Measurements from ENCODE around the gene S1PR3. TPM values are rescaled to one million over a fixed set of nuclear protein-coding genes. Genes with fewer than 3 reads are reported as not detected.

Gene S1PR3
- total and polyA plus RNA-seq, 12 donors = 10.0 to 108 (median 61.6) TPM

DNA sequence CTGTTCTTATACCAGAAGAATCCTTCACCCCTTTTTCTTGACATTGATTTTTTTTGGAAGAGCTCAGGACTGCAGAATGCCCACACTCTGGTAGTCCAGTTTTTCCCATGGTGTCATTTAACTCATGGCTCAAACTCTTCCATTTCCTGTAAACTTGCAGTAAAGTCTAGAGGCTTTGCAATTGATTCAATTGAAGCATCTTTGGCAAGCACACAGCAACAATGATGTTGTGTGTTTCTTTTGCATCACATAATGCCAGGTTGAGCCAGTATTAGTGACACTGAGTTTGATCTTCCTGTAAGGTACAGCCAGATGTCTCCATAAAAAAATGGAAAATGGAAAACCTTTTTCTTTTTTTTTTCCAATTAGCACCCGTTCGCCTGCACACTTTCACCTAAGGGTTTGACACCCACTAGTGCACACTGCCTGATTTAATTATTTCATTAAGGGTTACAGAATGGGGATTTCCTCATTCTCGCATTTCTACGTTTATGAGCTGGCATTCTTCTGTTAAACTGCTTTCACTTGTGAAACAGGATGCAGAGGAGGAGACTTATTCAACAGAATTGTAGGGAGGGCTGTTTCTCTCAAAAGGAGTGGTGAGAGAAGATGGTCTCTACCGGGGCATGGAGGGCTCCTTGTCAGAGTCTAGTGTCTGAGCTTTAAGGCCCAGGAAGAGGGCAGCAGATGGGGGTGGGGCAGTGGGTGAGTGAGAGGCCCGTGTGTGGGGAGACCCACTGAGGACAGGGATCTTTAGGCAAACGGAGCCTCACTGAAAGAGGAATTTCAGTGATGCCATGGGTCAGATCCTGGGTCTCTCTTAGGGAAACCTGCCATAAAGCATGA, 2.2 kb upstream of the S1PR3 start:
- H3K27ac ChIP-seq = peak overlapping the region in 1 of 5 donors; percentile 66
- TF ChIP-seq CTCF (IDR thresholded peaks at IDR 0.05) = no peak
- TF ChIP-seq POLR2A (IDR thresholded peaks at IDR 0.05) = no peak
- H3K27me3 ChIP-seq = peaks cover 6% of the 10 kb centered on the region
- no peaks in the 10 kb centered on the region for H3K36me3 ChIP-seq (replicated peaks in 1 of 2)
- 49 to 56% (median 51%) methylated on average over 7 of the region's 7 CpGs for WGBS, 4 donors
- H3K9me3 ChIP-seq (replicated peaks in 1 of 3) = no peaks in the 10 kb centered on the region
- peaks cover 8 to 22% of the 10 kb centered on the region in 2 donors for H3K4me1 ChIP-seq (replicated peaks in 1 of 2)
- intact Hi-C loops (cut with DNase I) = no loop called here
- no peak overlapping the region for H3K4me3 ChIP-seq
- no peak for DNase-seq

- no peaks in the 10 kb centered on the region for H3K36me3 ChIP-seq (replicated peaks in 1 of 2)
- peak overlapping the region in 1 of 5 donors; percentile 66 for H3K27ac ChIP-seq
- H3K4me1 ChIP-seq (replicated peaks in 1 of 2) = peaks cover 13 to 32% of the 10 kb centered on the region in 2 donors
- no peaks in the 10 kb centered on the region for H3K9me3 ChIP-seq (replicated peaks in 1 of 3)
- 84 to 87% (median 86%) methylated on average over 21 to 25 of the region's 25 CpGs for WGBS, 4 donors
- TF ChIP-seq POLR2A (IDR thresholded peaks at IDR 0.05) = no peak
- no peak for TF ChIP-seq CTCF (IDR thresholded peaks at IDR 0.05)
- H3K4me3 ChIP-seq = peak overlapping the region in 1 of 4 donors; percentile 88
- intact Hi-C loops (cut with DNase I) = no loop called here
- H3K27me3 ChIP-seq = peaks cover 6% of the 10 kb centered on the region
- DNase-seq = peak in 1 of 7 donors; percentile 18
These were observed 1.1 kb upstream of the S1PR3 start for GRCh38 chr9:88990041-88990728.

DNA sequence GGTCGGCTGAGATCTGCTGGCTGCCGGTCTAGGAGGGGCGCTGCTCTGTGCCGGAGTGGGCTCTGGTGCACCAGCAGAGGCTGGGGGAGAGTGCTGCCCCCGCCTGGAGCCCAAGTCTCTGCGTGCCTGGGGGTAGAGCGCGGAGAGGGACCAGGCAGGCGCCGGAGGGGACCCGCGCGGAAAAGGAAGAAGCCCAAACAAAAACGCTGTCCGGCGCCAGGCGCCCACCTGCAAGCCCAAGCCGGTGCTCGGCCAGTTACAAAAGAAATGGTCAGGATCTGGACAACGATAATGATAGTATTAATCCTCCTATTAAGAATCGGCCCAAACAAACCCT, 571 bp upstream of the S1PR3 start:
- H3K4me1 ChIP-seq (replicated peaks in 1 of 2) = peaks cover 13 to 37% of the 10 kb centered on the region in 2 donors
- 28 to 53% (median 36%) methylated on average over 18 to 21 of the region's 21 CpGs for WGBS, 4 donors
- H3K36me3 ChIP-seq (replicated peaks in 1 of 2) = no peaks in the 10 kb centered on the region
- intact Hi-C loops (cut with DNase I) = no loop called here
- H3K27ac ChIP-seq = peak overlapping the region in 2 of 5 donors; percentile 14 to 93
- peak in 2 of 7 donors; percentile 19 to 64 for DNase-seq
- no peak for TF ChIP-seq POLR2A (IDR thresholded peaks at IDR 0.05)
- no peak for TF ChIP-seq CTCF (IDR thresholded peaks at IDR 0.05)
- no peaks in the 10 kb centered on the region for H3K9me3 ChIP-seq (replicated peaks in 1 of 3)
- H3K27me3 ChIP-seq = peaks cover 6% of the 10 kb centered on the region
- peak overlapping the region in 2 of 4 donors; percentile 88 to 90 for H3K4me3 ChIP-seq

GRCh38 chr9:88992556-88992955, 1.3 kb downstream of the S1PR3 start:
- WGBS, 4 donors = 61 to 82% (median 66%) methylated on average over 4 of the region's 4 CpGs
- H3K27me3 ChIP-seq = peaks cover 6% of the 10 kb centered on the region
- H3K4me1 ChIP-seq (replicated peaks in 1 of 2) = peaks cover 13 to 45% of the 10 kb centered on the region in 2 donors
- TF ChIP-seq CTCF (IDR thresholded peaks at IDR 0.05) = no peak
- H3K9me3 ChIP-seq (replicated peaks in 1 of 3) = no peaks in the 10 kb centered on the region
- peak overlapping the region in 2 of 4 donors; percentile 88 to 90 for H3K4me3 ChIP-seq
- peak in 2 of 7 donors; percentile 17 to 46 for DNase-seq
- intact Hi-C loops (cut with DNase I) = no loop called here
- H3K36me3 ChIP-seq (replicated peaks in 1 of 2) = peaks cover 0 to 4% of the 10 kb centered on the region in 2 donors
- peak overlapping the region in 2 of 5 donors; percentile 72 to 93 for H3K27ac ChIP-seq
